Measurements from ENCODE around the gene COL20A1.
A peak's percentile ranks its signal among the peaks of the same experiment; 100 is the strongest.

COL20A1 gene

DNA sequence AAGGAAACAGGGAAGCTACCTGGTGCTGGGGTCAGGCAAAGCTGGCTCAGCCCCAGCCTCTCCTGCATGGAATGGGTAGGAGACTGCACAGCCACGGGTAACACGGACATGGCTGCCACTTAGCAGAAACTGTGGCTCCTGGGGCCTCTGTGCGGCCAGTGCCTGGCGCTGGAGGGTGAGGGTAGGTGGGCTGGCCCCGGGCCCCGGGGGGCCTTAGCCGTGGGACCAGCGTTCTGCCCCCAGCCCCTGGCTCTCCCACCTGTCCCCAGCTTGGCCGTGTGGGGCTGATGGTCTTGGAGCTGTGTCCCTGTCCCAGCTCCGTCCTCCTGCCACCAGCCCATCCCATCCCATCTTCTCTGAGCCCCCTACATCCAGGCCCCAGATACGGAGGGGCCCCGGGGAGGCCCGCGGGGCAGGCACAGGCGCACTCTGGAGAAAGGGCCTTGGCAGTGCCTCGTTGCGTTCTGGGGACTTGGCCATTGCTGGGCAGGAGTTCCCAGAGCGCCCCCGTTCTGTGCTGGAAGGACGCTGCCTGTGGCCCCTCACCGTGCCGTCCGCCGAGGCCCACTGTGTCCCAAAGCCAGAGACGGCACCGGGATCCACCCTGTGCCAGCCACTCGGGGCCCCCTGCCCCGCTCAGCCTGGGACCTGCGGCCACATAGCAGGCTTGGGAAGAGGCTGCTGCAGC, 56.0 kb downstream of the COL20A1 start:
- no peak for DNase-seq (ENCODE audit: low spot score)

DNA sequence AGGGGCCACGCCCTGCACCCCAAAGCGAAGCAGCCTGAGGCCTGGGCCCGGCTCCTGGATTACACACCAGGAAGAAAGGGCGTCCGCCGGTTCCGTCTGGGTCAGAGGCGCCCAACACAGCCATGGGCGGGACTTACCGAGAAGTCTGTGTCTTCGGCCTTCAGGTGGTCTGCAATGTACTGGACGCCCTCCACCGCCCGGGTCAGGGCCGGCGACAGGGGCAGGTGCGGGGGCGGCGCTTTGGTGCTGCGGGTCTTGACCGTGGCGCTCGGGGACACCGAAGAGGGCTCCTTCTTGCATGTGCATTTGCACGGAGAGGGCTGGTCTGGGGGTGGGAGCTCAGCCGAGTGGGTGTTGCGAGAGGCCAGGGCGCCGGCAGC, 56.5 kb downstream of the COL20A1 start:
- no peak for DNase-seq (ENCODE audit: low spot score)

DNA sequence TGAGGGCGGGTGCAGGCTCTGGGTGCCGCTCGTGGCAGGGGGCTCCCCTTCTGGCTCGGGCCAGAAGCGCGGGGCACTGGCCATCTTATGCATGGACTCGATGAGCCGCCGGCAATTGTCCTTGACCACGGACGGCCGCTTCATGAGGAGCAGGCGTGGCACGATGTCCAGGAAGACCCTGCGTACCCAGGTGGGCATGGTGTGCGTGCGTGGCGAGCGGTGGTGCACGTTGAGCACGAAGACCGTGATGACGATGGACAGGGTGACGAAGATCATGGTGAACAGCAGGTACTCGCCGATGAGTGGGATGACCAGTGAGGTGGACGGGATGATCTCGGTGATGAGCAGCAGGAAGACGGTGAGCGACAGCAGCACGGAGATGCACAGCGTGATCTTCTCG, 57.2 kb downstream of the COL20A1 start:
- DNase-seq (ENCODE audit: low spot score): no peak

DNA sequence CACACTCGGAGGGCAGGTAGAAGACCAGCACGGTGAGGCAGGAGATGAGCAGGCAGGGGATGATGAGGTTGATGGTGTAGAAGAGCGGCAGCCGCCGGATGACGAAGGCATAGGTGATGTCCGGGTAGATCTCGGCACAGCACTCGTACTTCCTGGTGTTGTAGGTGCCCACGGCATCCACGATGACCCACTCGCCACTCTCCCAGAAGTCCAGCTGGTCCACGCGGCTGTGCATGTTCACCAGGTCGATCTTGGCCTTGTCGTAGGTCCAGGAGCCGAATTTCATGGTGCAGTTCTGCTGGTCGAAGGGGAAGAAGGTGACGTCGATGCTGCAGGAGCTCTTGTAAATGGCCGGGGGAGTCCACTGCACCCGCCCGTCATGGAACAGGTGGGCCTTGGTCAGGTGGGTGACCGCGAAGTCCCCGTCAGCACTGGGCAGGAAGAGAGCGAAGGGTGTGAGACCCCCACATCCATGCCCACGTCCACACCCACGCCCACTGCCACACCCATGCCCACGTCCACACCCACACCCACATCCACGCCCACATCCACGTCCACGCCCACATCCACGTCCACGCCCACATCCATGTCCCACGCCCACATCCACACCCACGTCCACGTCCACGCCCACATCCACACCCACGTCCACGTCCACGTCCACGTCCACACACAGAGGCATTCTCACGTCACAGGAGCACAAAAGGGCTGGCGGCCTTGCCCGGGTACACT, 57.8 kb downstream of the COL20A1 start:
- no peak for DNase-seq (ENCODE audit: low spot score)

DNA sequence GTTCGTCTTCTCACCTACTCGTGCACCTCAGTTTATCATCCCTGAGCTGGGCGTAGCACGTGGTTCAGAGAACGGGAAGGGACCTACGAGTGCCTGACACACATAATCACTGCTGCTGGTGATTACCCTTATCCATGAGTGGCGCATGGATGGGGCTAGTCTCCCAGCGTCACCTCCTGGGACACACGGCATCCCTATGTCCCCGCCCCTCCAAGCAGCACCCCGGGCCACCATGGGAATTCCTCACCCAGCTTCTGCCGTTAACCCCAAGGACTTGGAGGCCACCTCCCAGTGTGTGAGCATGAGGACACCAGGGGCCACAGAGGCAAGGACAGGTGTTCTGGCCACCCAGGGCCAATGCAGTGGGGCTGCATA, 58.3 kb downstream of the COL20A1 start:
- no peak for DNase-seq (ENCODE audit: low spot score)

DNA sequence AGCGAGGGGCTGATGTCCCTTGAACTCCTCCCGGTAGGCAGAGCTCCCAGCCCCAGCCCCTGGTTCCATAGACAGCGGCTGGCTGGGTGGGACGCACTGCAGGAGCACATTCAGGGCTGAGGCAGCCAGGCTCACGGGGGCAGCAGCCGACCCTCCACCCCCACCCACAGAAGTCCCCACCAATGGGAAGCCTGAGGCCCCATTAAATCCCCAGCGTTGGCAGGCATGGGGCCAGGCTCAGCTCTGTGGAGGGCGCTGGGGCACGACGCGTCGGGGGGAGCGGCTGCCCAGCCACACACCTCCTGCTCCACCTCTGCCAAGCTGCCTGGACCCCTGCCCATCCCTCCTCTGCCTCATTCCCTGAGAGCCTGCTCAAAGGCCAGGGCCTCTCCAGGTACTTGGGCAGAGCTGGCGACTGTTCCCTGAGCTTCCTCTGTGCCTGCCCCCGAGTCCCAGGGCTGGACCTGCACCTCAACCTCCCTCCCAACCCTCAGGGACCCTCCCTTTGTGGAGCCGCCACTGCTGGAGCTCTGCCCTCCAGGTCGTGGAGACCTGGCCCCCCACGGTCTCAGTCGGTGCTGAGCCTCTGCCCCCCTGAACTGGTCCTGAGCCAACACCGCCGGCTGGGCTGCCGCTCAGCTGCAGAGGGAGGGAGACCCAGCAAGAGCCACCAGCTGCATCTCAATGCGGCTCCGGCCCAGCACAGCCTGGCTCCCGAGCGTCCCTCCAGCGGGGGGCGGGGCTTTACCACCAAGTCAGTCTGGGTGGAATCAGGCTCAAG, 59.0 kb downstream of the COL20A1 start:
- DNase-seq (ENCODE audit: low spot score): peak; percentile 89

DNA sequence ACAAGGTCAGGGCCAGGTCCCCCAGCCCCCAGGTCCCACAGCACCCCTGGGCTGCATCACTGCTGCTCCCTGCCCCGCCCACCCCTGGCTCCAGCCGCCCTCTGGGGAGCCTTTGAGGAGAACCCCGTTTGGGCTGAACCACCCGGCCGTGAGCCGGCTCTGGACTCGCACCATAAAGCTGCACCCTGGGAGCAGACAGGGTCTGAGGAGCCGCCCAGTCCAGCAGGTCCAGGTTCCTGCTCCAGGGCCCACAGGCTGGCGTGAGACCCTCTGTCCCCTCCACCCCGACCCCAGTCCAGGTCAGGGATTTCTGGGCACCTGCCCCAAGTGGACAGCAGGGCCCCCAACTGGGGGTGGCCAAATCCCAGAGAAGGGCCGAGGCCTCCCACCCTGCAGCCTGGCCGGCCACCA, 59.8 kb downstream of the COL20A1 start:
- DNase-seq (ENCODE audit: low spot score): no peak

DNA sequence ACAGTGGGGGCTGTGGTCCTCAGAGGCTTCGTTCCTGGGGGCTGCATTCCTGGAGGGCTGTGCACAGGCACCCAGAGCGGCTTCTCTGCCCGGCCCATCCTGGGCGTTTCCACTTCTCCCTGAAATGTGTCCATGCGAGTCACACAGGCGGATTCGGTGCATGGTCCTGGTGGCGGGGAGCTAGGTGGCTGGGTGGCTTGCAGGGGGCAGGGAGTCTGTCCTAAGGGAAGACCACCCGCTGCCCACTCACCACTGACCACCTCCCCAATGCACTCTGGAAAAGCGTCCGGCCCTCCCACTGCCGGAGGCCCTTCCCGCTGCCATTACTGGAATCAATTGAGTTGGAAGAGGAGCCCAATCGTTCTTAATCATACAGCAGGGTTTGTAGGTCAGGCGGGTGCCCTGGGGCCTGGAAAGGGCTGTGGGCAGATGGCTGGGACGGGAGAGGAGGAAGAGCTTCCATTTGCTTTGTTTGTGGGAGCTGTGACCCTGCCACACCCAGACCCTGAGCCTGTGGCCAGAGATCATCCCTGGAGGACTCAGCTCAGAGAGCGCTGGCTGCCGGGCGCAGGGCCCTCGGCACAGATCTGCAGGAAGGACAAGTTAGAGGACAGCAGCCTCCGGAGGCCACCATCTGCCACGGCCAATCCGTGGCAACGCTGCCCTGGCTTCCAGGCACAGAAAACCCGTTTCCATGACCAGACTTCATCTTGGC, 61.8 kb downstream of the COL20A1 start:
- DNase-seq (ENCODE audit: low spot score): no peak

DNA sequence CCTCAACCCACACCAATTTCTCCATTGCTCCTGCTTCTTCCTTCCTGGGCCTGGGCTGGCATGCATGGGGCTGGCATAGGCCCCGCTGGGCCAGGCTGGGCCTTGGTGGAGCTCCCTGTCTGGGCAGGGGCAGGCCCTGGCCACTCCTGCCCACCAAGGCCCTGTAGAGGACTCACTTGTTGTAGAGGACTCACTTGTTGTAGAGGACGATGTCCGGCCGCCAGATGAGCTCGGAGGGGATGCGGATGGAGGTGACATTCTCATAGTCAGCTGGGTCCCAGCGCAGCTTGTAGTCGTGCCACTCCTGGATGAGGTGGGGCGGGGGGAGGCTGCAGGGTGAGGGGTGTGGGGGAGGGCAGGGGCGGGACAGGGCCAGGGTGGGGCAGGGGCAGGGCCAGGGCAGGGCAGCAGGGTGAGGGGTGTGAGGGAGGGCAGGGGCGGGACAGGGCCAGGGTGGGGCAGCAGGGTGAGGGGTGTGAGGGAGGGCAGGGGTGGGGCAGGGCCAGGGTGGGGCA, 62.9 kb downstream of the COL20A1 start:
- DNase-seq (ENCODE audit: low spot score): no peak

DNA sequence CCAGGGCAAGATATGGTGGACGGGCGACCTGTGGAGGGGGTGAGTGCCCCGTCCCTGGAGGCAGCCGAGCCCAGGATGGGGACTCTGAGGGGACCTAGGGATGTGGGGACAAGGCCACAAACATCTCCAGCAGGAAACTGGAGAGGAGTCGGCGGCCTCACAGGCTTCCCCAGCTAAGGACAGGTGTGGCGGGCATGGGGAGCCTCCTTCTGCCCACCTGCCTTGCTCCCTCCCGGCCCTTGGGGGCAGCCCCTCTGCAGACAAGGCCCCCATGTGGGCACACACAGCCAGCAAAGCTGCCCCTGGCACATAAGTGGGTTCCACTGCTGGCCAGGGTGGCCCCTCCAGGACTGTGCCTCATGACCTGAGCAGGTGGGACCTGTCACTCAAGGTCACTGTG, 63.5 kb downstream of the COL20A1 start:
- no peak for DNase-seq (ENCODE audit: low spot score)

DNA sequence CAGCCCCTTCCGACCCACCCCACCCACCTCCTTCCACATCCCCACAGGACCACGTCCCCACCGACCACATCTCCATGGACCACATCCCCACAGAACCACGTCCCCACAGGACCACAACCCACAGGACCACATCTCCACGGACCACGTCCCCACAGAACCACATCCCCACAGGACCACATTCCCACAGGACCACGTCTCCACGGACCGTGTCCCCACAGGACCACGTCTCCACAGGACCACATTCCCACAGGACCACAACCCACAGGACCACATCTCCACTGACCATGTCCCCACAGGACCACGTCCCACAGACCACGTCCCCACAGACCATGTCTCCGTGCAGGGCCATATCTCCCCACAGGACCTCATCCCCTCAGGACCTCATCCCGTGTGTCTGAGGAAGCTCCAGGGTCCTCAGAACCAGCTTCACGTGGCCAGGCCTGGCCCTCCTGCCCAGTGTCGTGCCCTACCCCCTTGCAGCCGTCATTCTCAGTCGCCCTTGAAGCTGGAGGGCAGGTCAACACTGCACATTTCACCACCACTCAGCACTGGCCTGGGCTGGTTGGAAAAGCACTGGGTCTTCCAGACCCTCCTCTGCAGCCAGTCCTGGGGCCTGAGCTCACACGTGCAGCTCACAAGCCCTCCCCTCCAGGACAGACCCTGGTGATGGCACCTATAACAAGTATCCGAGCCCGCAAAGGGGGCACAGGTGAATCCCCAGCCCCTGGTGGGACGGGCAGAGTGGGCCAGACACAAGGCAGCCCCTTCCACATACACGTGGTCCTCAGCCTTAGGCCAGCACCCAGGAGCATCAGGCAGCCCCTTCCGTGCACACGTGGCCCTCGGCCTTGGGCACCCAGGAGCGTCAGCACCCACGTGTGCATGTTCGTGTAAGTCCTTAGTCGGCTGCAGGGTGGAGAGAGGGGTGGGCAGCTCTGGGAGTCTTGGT, 64.2 kb downstream of the COL20A1 start:
- DNase-seq (ENCODE audit: low spot score): no peak

DNA sequence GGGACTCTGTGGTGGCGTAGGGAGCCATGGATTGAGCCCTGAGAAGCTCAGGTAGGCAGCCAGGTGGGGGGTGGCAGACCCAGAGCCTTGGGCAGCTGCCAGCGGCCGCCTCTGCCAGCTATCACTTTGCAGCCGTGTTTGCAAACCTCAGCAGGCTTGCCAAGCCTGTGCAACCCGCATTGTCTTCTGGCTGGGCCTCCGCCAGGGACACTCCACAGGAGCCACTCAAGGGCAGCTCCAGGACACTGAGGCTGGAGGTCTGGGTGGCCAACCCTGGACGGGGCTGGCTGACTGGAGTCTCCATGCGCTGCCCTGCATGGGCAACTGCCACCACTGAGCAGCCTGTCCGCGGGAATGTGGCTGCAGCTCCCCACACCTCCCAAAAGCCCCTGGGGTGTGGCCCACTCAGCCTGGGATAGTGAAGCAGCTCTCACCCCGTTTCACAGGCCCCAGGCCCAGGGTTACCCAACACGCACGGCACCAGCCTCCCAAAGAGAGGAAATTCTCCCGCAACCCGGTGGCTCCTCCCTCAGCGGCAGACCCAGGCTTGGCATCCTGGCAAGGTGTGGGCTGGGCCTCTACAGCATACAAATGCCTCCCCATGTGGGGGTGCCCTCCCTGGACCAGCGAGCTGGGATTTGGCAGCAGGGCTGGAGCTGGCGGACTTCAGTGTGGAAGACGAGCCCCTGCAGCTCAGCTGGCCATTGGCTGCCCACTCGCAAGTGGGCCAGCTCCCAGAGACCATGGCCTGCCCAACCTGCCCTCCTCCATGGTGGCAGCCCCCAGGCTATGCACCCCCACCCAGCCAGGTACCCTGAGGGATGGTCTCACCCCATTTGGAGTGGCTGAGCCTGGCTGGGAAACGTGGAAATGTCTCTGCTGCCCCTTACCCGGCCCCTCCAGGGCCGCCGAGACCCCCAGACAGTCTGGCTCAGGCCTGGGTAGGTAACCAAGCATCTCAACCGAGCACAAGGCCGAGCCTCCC, 65.2 kb downstream of the COL20A1 start:
- DNase-seq (ENCODE audit: low spot score): no peak

DNA sequence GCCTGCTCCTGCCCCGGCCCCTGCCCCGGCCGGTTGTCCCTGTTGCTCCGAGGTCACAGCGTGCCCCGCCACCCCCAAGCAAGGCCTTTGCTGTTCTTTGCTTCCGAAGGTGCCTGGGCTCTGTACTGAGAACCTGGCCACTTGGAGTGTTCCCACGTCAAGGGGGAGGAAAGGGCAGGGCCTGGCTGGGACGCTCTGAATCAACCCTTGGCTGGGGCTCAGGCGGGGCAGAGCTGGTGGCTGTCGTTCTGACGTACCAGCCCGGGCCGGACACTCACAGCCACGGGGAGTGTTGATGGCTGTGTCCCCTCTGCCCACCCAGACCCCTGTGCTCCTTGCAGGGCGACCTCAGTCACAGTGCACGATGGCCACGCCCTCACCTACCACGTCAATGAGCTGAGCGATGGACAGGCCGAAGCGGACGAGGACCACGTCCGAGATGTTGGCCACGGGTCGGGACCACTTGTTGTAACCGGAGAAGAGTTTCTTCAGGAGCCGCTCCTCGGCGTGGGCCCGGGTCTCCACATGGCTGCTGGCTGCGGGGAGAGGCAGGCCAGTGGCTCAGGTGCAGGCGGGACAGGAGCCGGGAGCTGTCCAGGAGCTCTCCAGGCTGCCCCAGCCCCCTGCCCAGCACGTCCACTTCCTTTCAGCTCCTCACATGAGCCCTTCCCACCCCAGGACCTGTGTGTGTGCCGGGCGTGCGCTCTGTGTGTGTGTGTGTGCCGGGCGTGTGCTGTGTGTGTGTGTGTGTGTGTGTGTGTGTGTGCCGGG, 66.4 kb downstream of the COL20A1 start:
- peak; percentile 66 for DNase-seq (ENCODE audit: low spot score)

DNA sequence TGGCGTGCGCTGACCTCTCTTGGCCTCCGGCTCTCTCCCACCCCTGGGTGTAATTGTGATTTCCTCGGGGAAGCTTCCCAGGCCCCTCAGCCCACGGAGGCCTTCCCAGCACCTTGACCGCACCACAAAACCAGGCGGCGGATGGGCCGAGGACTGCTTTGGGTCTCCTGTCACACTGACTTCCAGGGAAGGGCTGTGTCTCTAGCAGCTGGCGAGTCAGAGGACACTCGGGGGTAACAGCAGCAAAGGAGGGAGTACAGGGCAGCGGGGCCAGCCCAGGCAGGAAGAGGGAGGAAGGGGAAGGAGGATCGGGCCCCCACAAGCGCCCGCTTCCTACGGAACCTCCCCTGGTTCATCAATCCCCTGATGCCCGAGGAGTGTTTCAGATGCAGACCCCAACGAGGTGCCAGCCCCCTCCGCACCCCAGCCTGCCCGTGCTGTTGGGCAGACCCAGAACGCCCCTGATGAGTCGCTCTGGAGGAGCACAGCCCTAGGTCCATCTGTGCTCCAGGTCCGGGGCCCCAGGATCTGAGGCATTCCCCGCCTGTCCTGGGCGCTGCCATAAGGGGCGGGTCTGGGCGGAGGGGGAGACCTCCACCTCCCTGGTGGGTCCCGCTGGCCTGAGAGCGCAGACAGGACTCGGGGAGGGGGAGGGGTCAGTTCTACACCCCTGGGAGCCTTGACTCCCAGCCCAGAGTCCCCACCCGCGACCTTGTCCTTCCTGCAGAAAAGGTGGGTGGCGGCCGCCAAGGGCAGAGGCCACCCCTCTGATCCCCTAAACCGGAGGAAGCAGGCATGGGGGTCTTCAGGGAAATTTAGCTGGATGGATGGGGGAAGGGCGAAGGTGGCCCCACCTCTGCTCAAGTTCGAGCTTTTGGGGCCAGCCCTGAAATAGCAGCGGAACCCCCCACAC, 67.2 kb downstream of the COL20A1 start:
- no peak for DNase-seq (ENCODE audit: low spot score)

DNA sequence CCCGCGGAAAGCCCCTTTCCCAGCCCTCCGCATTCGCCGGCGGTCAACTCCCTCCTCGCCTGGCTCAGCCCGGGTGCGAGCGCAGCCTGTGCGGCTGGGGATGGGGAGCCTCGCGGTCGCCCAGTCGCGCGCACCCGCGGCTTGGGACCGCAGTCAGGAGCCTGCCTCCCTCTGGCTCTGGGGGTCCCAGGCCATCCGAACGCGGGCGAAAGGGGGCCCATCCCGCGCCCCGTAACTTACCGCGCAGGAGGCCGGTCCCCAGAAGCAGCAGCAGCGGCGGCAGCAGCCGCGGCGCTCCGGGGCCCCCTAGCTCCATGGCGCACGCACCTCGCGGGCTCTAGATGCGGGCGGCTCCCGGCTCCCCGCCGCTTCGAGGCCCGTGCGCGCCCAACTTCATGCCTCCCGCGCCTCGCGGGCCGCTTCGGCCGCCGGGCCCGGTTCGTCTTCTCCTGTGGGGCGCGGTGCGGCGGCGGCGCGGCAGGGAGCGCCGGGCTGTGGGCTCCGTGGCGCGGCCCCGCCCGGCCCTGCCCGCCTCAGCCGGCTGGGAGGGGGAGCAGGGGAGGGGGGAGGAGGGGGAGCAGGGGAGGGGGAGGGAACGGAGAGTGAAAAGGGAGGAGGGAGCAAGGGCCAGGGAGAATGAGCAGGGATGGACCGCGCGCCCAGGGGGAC, 68.0 kb downstream of the COL20A1 start, which contains the start of gene CHRNA4:
Gene CHRNA4, minus strand, starts transcription at position 500 of the 669 bp plus-strand sequence. Its CDS starts 184 bp downstream, at position 316.
- peak; percentile 79 for DNase-seq (ENCODE audit: low spot score)

DNA sequence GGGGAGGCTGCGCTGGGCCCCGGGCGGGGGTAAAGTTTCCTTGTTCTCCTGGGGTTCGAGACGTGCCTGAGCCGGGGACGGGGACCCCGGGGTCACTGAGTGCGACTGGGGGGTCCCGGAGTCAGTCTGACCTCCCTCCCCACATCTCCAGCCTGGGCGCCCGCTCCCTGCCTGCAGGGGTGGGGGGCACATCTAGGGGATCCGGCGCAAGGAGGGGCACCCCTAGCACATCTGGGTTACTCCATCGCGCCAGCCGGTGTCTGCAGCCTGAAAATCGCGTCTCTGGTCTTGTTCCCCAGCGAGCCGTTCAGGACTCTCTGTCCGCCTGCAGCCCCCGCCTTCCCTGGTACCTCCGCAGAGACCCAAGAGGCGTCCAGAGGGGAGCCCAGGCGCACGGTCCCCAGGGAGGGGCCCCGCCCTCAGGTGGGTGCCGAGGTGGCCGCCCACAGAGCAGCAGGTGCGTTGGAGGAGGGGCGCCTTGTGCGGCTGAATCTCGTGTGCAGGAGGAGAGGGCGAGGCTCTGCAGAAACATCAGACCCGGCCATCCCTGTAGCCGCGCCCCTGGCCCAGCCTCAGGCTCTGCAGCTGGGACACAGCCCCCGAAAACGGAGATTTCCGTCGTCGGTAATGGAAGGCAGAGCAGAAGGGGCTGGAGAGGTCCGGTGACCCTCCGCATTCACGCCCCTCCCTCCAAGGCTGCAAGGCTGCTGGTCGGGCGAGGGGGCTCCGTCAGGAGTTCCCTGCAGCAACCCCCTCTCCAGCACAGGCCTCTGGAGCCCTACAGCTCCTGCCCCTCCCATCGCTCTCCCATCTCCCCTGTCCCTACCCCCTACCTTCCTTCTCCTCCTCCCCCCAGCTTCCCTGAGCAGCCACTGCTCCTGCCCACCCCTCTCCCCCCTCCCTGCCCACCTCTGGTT, 68.8 kb downstream of the COL20A1 start:
- no peak for DNase-seq (ENCODE audit: low spot score)

Measured in iPS-NIHi11 (cell line).